GM12878 (cell line): ENCODE data around the gene POLD1.

Source experiments
- ATF7 ChIP-seq: fragments of 450-650 bp; IDR thresholded peaks from 2 replicates; pipeline ENCODE4 v1.6.1; 2016; ENCODE audit warnings: low read depth, mild to moderate bottlenecking
- CTCF ChIP-seq, 3 experiments: IDR thresholded peaks in 2 of 3; conservative IDR thresholded peaks in 1 of 3; 2 replicates each; pipeline ENCODE4 v1.5.1; 2011; ENCODE audit warnings: low read depth in 3 of 3, low read length in 3 of 3, mild to moderate bottlenecking in 3 of 3, control low read depth in 2 of 3, moderate library complexity in 2 of 3, inconsistent platforms in 1 of 3, mixed read lengths in 1 of 3; ENCODE audit not compliant: control insufficient read depth in 2 of 3, insufficient read depth in 1 of 3; ENCODE audit errors: extremely low read depth in 1 of 3
- TCF7 ChIP-seq: IDR thresholded peaks from 2 replicates; pipeline ENCODE4 v1.6.1; 2014; ENCODE audit warnings: antibody characterized with exemption, borderline replicate concordance
- TF ChIP-seq, protein P1 (sequence below): IDR thresholded peaks from 2 replicates; pipeline ENCODE4 v1.6.1; 2011; ENCODE audit warnings: low read depth, mild to moderate bottlenecking, low read length, moderate library complexity, borderline replicate concordance; ENCODE audit errors: extremely low read depth

- TF ChIP-seq CTCF (IDR thresholded peaks at IDR 0.05 in 2 of 3, conservative IDR thresholded peaks at IDR 0.05 in 1 of 3; ENCODE audit: control insufficient read depth in 2 of 3, extremely low read depth in 1 of 3, insufficient read depth in 1 of 3, low read depth in 3 of 3, low read length in 3 of 3) (no peak), ATF7 (no peak), TCF7 (no peak)
- TF ChIP-seq, protein P1, sequence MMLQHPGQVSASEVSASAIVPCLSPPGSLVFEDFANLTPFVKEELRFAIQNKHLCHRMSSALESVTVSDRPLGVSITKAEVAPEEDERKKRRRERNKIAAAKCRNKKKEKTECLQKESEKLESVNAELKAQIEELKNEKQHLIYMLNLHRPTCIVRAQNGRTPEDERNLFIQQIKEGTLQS, result no peak
These were observed 50.4 kb downstream of the POLD1 start for GRCh38 chr19:50434525-50434924.
